KMS-11 (cell line): ENCODE measurements around the gene LRRC45.

ENCODE experiments used
- H2AFZ ChIP-seq: fragments of 200-600 bp; sonication (generic); 2 replicates; pipeline ENCODE4 v1.6.1; 2016; ENCODE audit warnings: antibody characterized with exemption, mixed run types, low read depth
- H3K27ac ChIP-seq: fragments of 200-600 bp; sonication (generic); 2 replicates; pipeline ENCODE4 v1.6.1; 2016; ENCODE audit warnings: mild to moderate bottlenecking, mixed run types
- H3K27me3 ChIP-seq: fragments of 200-600 bp; sonication (generic); 2 replicates; pipeline ENCODE4 v1.6.1; 2017; ENCODE audit warnings: mild to moderate bottlenecking, low read depth, mixed run types, moderate library complexity; ENCODE audit not compliant: insufficient read depth
- H3K36me3 ChIP-seq: fragments of 200-600 bp; sonication (generic); 2 replicates; pipeline ENCODE4 v1.6.1; 2017; ENCODE audit warnings: mild to moderate bottlenecking, mixed run types; ENCODE audit not compliant: insufficient read depth
- H3K4me1 ChIP-seq: fragments of 200-600 bp; sonication (generic); 2 replicates; pipeline ENCODE4 v1.6.1; 2016; ENCODE audit warnings: mild to moderate bottlenecking, low read depth, mixed run types; ENCODE audit not compliant: poor library complexity, severe bottlenecking
- H3K4me2 ChIP-seq: fragments of 200-600 bp; sonication (generic); 2 replicates; pipeline ENCODE4 v1.7.0; 2016; ENCODE audit warnings: mild to moderate bottlenecking, mixed run types
- H3K4me3 ChIP-seq: fragments of 200-600 bp; sonication (generic); IDR thresholded peaks from 2 replicates; pipeline ENCODE4 v1.6.1; 2017; ENCODE audit warnings: low read depth, low read length, mixed read lengths; ENCODE audit not compliant: insufficient read depth
- H3K79me2 ChIP-seq: fragments of 200-600 bp; sonication (generic); 2 replicates; pipeline ENCODE4 v1.6.1; 2016; ENCODE audit warnings: low read depth, mixed run types; ENCODE audit not compliant: insufficient read depth
- H3K9ac ChIP-seq: fragments of 200-600 bp; sonication (generic); 2 replicates; pipeline ENCODE4 v1.6.1; 2016; ENCODE audit warnings: mild to moderate bottlenecking, mixed run types
- H4K20me1 ChIP-seq: fragments of 200-600 bp; sonication (generic); 2 replicates; pipeline ENCODE4 v1.6.1; 2016; ENCODE audit warnings: mild to moderate bottlenecking, mixed run types; ENCODE audit not compliant: insufficient read depth
- CTCF ChIP-seq: fragments of 200-600 bp; sonication (generic); conservative IDR thresholded peaks from 2 replicates; pipeline ENCODE4 v1.6.1; 2017; ENCODE audit warnings: low read depth, mild to moderate bottlenecking, antibody characterized with exemption, low read length, moderate library complexity, mixed read lengths

LRRC45 gene

GRCh38 chr17:82031885-82032627, 9.0 kb downstream of the LRRC45 start:
- H3K36me3 ChIP-seq = no peaks in the 10 kb centered on the region
- H4K20me1 ChIP-seq = no peaks in the 10 kb centered on the region
- H3K79me2 ChIP-seq = no peaks in the 10 kb centered on the region; the same call in 1 of the 2 replicates
- H3K4me2 ChIP-seq = peak overlapping the region; percentile 92
- H3K4me3 ChIP-seq = no peak overlapping the region
- peak overlapping the region; percentile 28; the same call in 1 of the 2 replicates for H3K27ac ChIP-seq
- peak overlapping the region; percentile 59 for H2AFZ ChIP-seq
- no peak for TF ChIP-seq CTCF
- H3K4me1 ChIP-seq = peaks cover 15% of the 10 kb centered on the region
- H3K27me3 ChIP-seq = no peaks in the 10 kb centered on the region
- peak overlapping the region; percentile 77 for H3K9ac ChIP-seq

GRCh38 chr17:82033359-82034085, 10.4 kb downstream of the LRRC45 start:
- Histone ChIP-seq H2AFZ (no peak overlapping the region), H3K4me3 (no peak overlapping the region), H3K36me3 (no peaks in the 10 kb centered on the region), H3K27me3 (no peaks in the 10 kb centered on the region), H3K4me1 (peaks cover 21% of the 10 kb centered on the region), H4K20me1 (no peaks in the 10 kb centered on the region), H3K79me2 (no peaks in the 10 kb centered on the region; the same call in 1 of the 2 replicates), H3K27ac (no peak overlapping the region), H3K9ac (no peak overlapping the region), H3K4me2 (peak overlapping the region; percentile 92; the same call in 1 of the 2 replicates)
- no peak for TF ChIP-seq CTCF

GRCh38 chr17:82034371-82035011, 11.4 kb downstream of the LRRC45 start:
- H3K4me1 ChIP-seq = peaks cover 21% of the 10 kb centered on the region
- H3K79me2 ChIP-seq = no peaks in the 10 kb centered on the region; the same call in 1 of the 2 replicates
- no peaks in the 10 kb centered on the region for H3K36me3 ChIP-seq
- no peaks in the 10 kb centered on the region for H3K27me3 ChIP-seq
- H4K20me1 ChIP-seq = no peaks in the 10 kb centered on the region
- H3K9ac ChIP-seq = no peak overlapping the region
- H3K4me3 ChIP-seq = no peak overlapping the region
- no peak overlapping the region for H2AFZ ChIP-seq
- H3K4me2 ChIP-seq = no peak overlapping the region
- no peak overlapping the region for H3K27ac ChIP-seq
- TF ChIP-seq CTCF = no peak

GRCh38 chr17:82035488-82035887, 12.4 kb downstream of the LRRC45 start:
- peaks cover 14% of the 10 kb centered on the region for H3K4me1 ChIP-seq
- no peak overlapping the region for H2AFZ ChIP-seq
- H3K27ac ChIP-seq = no peak overlapping the region
- H3K27me3 ChIP-seq = no peaks in the 10 kb centered on the region
- no peaks in the 10 kb centered on the region for H4K20me1 ChIP-seq
- no peak overlapping the region for H3K9ac ChIP-seq
- H3K4me3 ChIP-seq = no peak overlapping the region
- no peak for TF ChIP-seq CTCF
- no peaks in the 10 kb centered on the region; the same call in 1 of the 2 replicates for H3K79me2 ChIP-seq
- no peak overlapping the region for H3K4me2 ChIP-seq
- H3K36me3 ChIP-seq = no peaks in the 10 kb centered on the region
